ENCODE data around the gene JAKMIP2. TPM values are rescaled to one million over a fixed set of nuclear protein-coding genes. Genes with fewer than 3 reads are reported as not detected.

The JAKMIP2 gene
- 0.09 TPM in 1 of 2 replicates, not detected in the other for total RNA-seq

GRCh38 chr5:147782110-147783028, at the start of gene JAKMIP2:
TSS of gene JAKMIP2 (minus strand) at chr5:147782728. CDS start at chr5:147671806, 110,922 bp downstream.

GRCh38 chr5:147831465-147831864, 48.9 kb upstream of the JAKMIP2 start, which contains the start of gene SPINK1:
TSS of gene SPINK1 (minus strand) at chr5:147831671. CDS start at chr5:147831577, 94 bp downstream.

Other genes starting within 250 kb of the JAKMIP2 start
- gene SPINK1, start 48.9 kb upstream of the JAKMIP2 start, total RNA-seq: 0.09 TPM in 1 of 2 replicates, not detected in the other
- not detected in 2 replicates for gene SCGB3A2, start 96.0 kb upstream of the JAKMIP2 start, total RNA-seq
- 0.18 and 22.4 TPM in 2 replicates for gene C5orf46, start 123.8 kb upstream of the JAKMIP2 start, total RNA-seq